Testis (tissue), 2 donors: ENCODE results near the gene TUB.

Source experiments
- POLR2A ChIP-seq: fragments of 450-650 bp; IDR thresholded peaks from one replicate; pipeline ENCODE4 v1.6.1; 2017; ENCODE audit warnings: antibody characterized with exemption, mild to moderate bottlenecking, moderate library complexity
- TF ChIP-seq, protein P1 (sequence below), 3 experiments: fragments of 450-650 bp in 2 of 3; fragments of 200-600 bp in 1 of 3; sonication (generic) in 1 of 3; IDR thresholded peaks; one replicate each; pipeline ENCODE4 v1.5.1; 2016 to 2019; ENCODE audit warnings: antibody characterized with exemption in 3 of 3, mild to moderate bottlenecking in 2 of 3, moderate library complexity in 1 of 3

DNA sequence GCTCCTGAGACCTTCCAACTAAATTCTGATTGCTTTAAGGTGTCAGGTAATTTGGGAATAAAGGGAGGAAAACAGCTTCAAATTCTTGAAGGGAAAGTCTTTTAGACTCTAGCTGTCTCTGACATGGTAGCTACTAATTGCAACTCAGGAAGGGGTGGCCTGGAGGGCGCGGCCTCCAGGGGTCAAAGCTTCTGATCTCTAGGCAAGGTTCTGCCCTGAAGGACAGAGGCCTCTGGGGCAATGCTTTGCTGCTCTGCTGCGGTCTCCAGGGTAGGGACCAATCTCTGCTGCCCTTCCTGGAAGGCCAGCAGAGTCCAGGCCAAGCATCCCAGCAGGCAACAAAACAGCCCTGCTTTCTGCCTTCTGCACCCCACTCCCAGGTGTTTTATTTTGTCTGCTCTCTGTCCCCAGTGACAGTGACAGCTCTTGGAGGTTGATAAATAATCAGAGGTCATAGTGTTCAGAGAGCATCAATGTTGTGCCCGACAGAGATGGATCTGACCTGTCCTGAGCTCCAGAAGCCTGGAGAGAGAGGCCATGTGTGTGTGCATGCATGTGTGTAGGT is 1.8 kb upstream of the TUB start:
- TF ChIP-seq, protein P1, sequence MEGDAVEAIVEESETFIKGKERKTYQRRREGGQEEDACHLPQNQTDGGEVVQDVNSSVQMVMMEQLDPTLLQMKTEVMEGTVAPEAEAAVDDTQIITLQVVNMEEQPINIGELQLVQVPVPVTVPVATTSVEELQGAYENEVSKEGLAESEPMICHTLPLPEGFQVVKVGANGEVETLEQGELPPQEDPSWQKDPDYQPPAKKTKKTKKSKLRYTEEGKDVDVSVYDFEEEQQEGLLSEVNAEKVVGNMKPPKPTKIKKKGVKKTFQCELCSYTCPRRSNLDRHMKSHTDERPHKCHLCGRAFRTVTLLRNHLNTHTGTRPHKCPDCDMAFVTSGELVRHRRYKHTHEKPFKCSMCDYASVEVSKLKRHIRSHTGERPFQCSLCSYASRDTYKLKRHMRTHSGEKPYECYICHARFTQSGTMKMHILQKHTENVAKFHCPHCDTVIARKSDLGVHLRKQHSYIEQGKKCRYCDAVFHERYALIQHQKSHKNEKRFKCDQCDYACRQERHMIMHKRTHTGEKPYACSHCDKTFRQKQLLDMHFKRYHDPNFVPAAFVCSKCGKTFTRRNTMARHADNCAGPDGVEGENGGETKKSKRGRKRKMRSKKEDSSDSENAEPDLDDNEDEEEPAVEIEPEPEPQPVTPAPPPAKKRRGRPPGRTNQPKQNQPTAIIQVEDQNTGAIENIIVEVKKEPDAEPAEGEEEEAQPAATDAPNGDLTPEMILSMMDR (IDR thresholded peaks at IDR 0.05), result no peak
- no peak for TF ChIP-seq POLR2A
